Chondrocyte (in vitro differentiated cells): ENCODE results near the gene ZNF664. TPM values are rescaled to one million over a fixed set of nuclear protein-coding genes. Genes with fewer than 3 reads are reported as not detected.

ENCODE experiments used
- DNase-seq: peaks from one replicate; pipeline ENCODE4 v3.0.0; 2021; ENCODE audit warnings: mixed read lengths, low spot score
- H3K27ac Mint-ChIP-seq: one replicate; pipeline ENCODE4 v1.8.0; 2021; ENCODE audit warnings: mild to moderate bottlenecking, moderate library complexity, mixed read lengths; ENCODE audit not compliant: unreplicated experiment
- H3K27me3 Mint-ChIP-seq: 2 replicates; pipeline ENCODE4 v1.8.0; 2021; ENCODE audit warnings: low read depth, mixed read lengths
- H3K36me3 Mint-ChIP-seq: 2 replicates; pipeline ENCODE4 v1.8.0; 2021; ENCODE audit warnings: low read depth, mixed read lengths
- H3K4me1 Mint-ChIP-seq: 2 replicates; pipeline ENCODE4 v1.8.0; 2021; ENCODE audit warnings: low read depth, mild to moderate bottlenecking, mixed read lengths
- H3K4me3 Mint-ChIP-seq: one replicate; pipeline ENCODE4 v1.8.0; 2021; ENCODE audit warnings: mild to moderate bottlenecking, moderate library complexity, mixed read lengths; ENCODE audit not compliant: unreplicated experiment
- H3K9me3 Mint-ChIP-seq: 2 replicates; pipeline ENCODE4 v1.8.0; 2021; ENCODE audit warnings: low read depth, mixed read lengths
- CTCF ChIP-seq: fragments of 200-600 bp; sonication (generic); IDR thresholded peaks from 2 replicates; pipeline ENCODE4 v1.5.0; 2021; ENCODE audit warnings: antibody characterized with exemption, mild to moderate bottlenecking, moderate library complexity
- total RNA-seq: library from RNA; stranded (reverse); gene quantifications from 3 replicates; pipeline ENCODE4 v1.2.1, GENCODE V29; 2021

The ZNF664 gene
- total RNA-seq, 1 donor from 2014 or later, result 88.0 TPM

- Mint-ChIP-seq H3K36me3 (peaks cover under 1% of the 10 kb centered on the region), H3K27me3 (no peaks in the 10 kb centered on the region), H3K4me3 (no peak overlapping the region), H3K4me1 (peaks cover 15% of the 10 kb centered on the region), H3K9me3 (peaks cover 5% of the 10 kb centered on the region), H3K27ac (no peak overlapping the region)
- no peak for DNase-seq
- no peak for TF ChIP-seq CTCF
Measured at GRCh38 chr12:124055066-124055465, 82.1 kb downstream of the ZNF664 start.

- Mint-ChIP-seq H3K36me3 (no peaks in the 10 kb centered on the region), H3K9me3 (peaks cover 5% of the 10 kb centered on the region), H3K27ac (no peak overlapping the region), H3K27me3 (peaks cover 8% of the 10 kb centered on the region), H3K4me3 (no peak overlapping the region), H3K4me1 (peaks cover 15% of the 10 kb centered on the region)
- no peak for DNase-seq
- no peak for TF ChIP-seq CTCF
Measured at GRCh38 chr12:124057691-124058090, 84.7 kb downstream of the ZNF664 start.

GRCh38 chr12:124059752-124060151 is 86.7 kb downstream of the ZNF664 start:
- H3K27me3 Mint-ChIP-seq, result peaks cover 8% of the 10 kb centered on the region
- peaks cover 4% of the 10 kb centered on the region for H3K4me1 Mint-ChIP-seq
- H3K9me3 Mint-ChIP-seq, result peaks cover 5% of the 10 kb centered on the region
- no peak for DNase-seq
- no peak for TF ChIP-seq CTCF
- peaks cover 2% of the 10 kb centered on the region for H3K36me3 Mint-ChIP-seq
- H3K4me3 Mint-ChIP-seq, result no peak overlapping the region
- H3K27ac Mint-ChIP-seq, result no peak overlapping the region

Other genes starting within 250 kb of the ZNF664 start
- gene DNAH10, start 210.9 kb upstream of the ZNF664 start, total RNA-seq, result 0.46 to 1.2 TPM (median 0.95 TPM) in 3 replicates
- 63.0 to 74.7 TPM (median 68.8 TPM) in 3 replicates for gene CCDC92, start 384 bp upstream of the ZNF664 start, total RNA-seq